ENCODE measurements around the gene MS4A5.

GRCh38 chr11:60392361-60392760 is 37.0 kb upstream of the MS4A5 start:
- TF ChIP-seq EZH2 (IDR thresholded peaks at IDR 0.05; ENCODE audit: low read length, unreplicated experiment), result no peak
- TF ChIP-seq EZH2phosphoT487 (IDR thresholded peaks at IDR 0.05; ENCODE audit: borderline replicate concordance, low read length), result no peak

Measured in PC-3 (cell line).